H1 (cell line): ENCODE data around the gene RNF126. TPM values are rescaled to one million over a fixed set of nuclear protein-coding genes. Genes with fewer than 3 reads are reported as not detected.

Experiments used
- CTCF ChIA-PET: fragments of 300-600 bp; sonication (Branson Sonifier 250); formaldehyde crosslinking; loops from one replicate; lab custom pipeline; 2021; ENCODE audit not compliant: partially characterized antibody; lab: Charles Lee
- POLR2A ChIA-PET: fragments of 300-600 bp; sonication (Branson Sonifier 250); formaldehyde crosslinking; loops from one replicate; lab custom pipeline; 2021; ENCODE audit warnings: inconsistent platforms; ENCODE audit not compliant: partially characterized antibody; lab: Charles Lee
- DNase-seq, 2 experiments: peaks; one replicate each; pipeline versions ENCODE4 v3.0.0 to v3.0.0-alpha.2; 2010 to 2022; ENCODE audit warnings: low spot score in 2 of 2, low read depth in 1 of 2, mixed read lengths in 1 of 2
- FAIRE-seq: peaks from 2 replicates; lab custom pipeline; 2011; peaks lifted over from hg19 to GRCh38; lab: Jason Lieb, UNC
- H2AFZ ChIP-seq: 2 replicates; pipeline ENCODE4 v1.8.1; 2012; ENCODE audit warnings: low read length, inconsistent platforms
- H2AK5ac ChIP-seq: 2 replicates; pipeline ENCODE4 v1.6.1; 2013; ENCODE audit warnings: low read depth, low read length
- H2BK120ac ChIP-seq: replicated peaks from 2 replicates; pipeline ENCODE3; 2013; ENCODE audit warnings: low read depth, low read length, inconsistent platforms
- H2BK12ac ChIP-seq: 2 replicates; pipeline ENCODE4 v1.6.1; 2013; ENCODE audit warnings: low read depth, low read length
- H2BK15ac ChIP-seq: 2 replicates; pipeline ENCODE4 v1.6.1; 2013; ENCODE audit warnings: low read length
- H2BK20ac ChIP-seq: 2 replicates; pipeline ENCODE4 v1.6.1; 2013; ENCODE audit warnings: low read length
- H2BK5ac ChIP-seq: 2 replicates; pipeline ENCODE4 v1.6.1; 2013; ENCODE audit warnings: low read depth, low read length
- H3K14ac ChIP-seq: 2 replicates; pipeline ENCODE4 v1.6.1; 2013; ENCODE audit warnings: inconsistent platforms; ENCODE audit not compliant: insufficient read length
- H3K18ac ChIP-seq: 2 replicates; pipeline ENCODE4 v1.6.1; 2013; ENCODE audit warnings: low read length; ENCODE audit errors: extremely low read depth
- H3K23ac ChIP-seq: 2 replicates; pipeline ENCODE4 v1.6.1; 2013; ENCODE audit warnings: inconsistent platforms; ENCODE audit not compliant: insufficient read length
- H3K23me2 ChIP-seq: 2 replicates; pipeline ENCODE4 v1.6.1; 2013; ENCODE audit warnings: low read depth, low read length
- H3K27ac ChIP-seq: 2 replicates; pipeline ENCODE4 v1.6.1; 2011; ENCODE audit warnings: low read depth, low read length, inconsistent platforms
- H3K27me3 ChIP-seq, 4 experiments: replicated peaks in 1 of 4; 1 replicate in 1 of 4; 2 replicates in 3 of 4; pipeline versions ENCODE4 v1.6.1 to v1.8.1; 2011 to 2013; ENCODE audit warnings: low read length in 3 of 4, mild to moderate bottlenecking in 3 of 4, inconsistent platforms in 2 of 4, mixed read lengths in 2 of 4, moderate library complexity in 1 of 4; ENCODE audit not compliant: control insufficient read depth in 3 of 4, insufficient read depth in 3 of 4; ENCODE audit errors: extremely low read depth in 1 of 4
- H3K36me3 ChIP-seq, 4 experiments: 2 replicates each; pipeline versions ENCODE4 v1.6.1 to v1.8.1; 2011 to 2013; ENCODE audit warnings: mild to moderate bottlenecking in 4 of 4, low read length in 3 of 4, moderate library complexity in 2 of 4, control low read depth in 1 of 4, inconsistent platforms in 1 of 4; ENCODE audit not compliant: insufficient read depth in 4 of 4, control insufficient read depth in 2 of 4
- H3K4ac ChIP-seq: replicated peaks from 2 replicates; pipeline ENCODE3; 2013; ENCODE audit warnings: low read length, low read depth, mixed read lengths, inconsistent platforms; ENCODE audit not compliant: insufficient read length
- H3K4me1 ChIP-seq, 4 experiments: replicated peaks in 1 of 4; 1 replicate in 1 of 4; 2 replicates in 3 of 4; pipeline versions ENCODE4 v1.6.1 to v1.8.1; 2011 to 2013; ENCODE audit warnings: low read length in 3 of 4, inconsistent platforms in 2 of 4, mixed read lengths in 1 of 4; ENCODE audit not compliant: insufficient read depth in 4 of 4, control insufficient read depth in 3 of 4
- H3K4me2 ChIP-seq, 2 experiments: 2 replicates each; pipeline versions ENCODE4 v1.6.1 to v1.8.1; 2011 to 2013; ENCODE audit warnings: low read depth in 2 of 2, low read length in 2 of 2, control low read depth in 1 of 2, inconsistent platforms in 1 of 2, mild to moderate bottlenecking in 1 of 2; ENCODE audit not compliant: insufficient read depth in 1 of 2
- H3K4me3 ChIP-seq, 4 experiments: fragments of 200-600, 300-600 bp in 1 of 4; sonication (generic), shearing (Covaris generic), sonication (Bioruptor Twin) in 1 of 4; 2 replicates each; pipeline versions ENCODE4 v1.5.1 to v1.8.1; 2011 to 2016; ENCODE audit warnings: low read length in 4 of 4, low read depth in 3 of 4, control low read depth in 2 of 4, inconsistent platforms in 2 of 4, mild to moderate bottlenecking in 2 of 4, mixed read lengths in 1 of 4, moderate library complexity in 1 of 4; ENCODE audit not compliant: insufficient read depth in 2 of 4; ENCODE audit errors: extremely low read depth in 1 of 4
- H3K56ac ChIP-seq: replicated peaks from 2 replicates; pipeline ENCODE3; 2013; ENCODE audit warnings: low read depth, mild to moderate bottlenecking, mixed read lengths, low read length, inconsistent platforms; ENCODE audit not compliant: insufficient read length
- H3K79me1 ChIP-seq: 2 replicates; pipeline ENCODE4 v1.6.1; 2013; ENCODE audit warnings: low read depth, low read length, control low read depth
- H3K79me2 ChIP-seq, 2 experiments: 2 replicates each; pipeline versions ENCODE4 v1.6.1 to v1.8.1; 2012 to 2013; ENCODE audit warnings: low read length in 2 of 2, mild to moderate bottlenecking in 2 of 2, inconsistent platforms in 1 of 2; ENCODE audit not compliant: insufficient read depth in 2 of 2, control insufficient read depth in 1 of 2
- H3K9ac ChIP-seq, 4 experiments: replicated peaks in 1 of 4; 1 replicate in 1 of 4; 2 replicates in 3 of 4; pipeline versions ENCODE4 v1.6.1 to v1.8.1; 2011 to 2013; ENCODE audit warnings: low read depth in 3 of 4, low read length in 3 of 4, control low read depth in 2 of 4, mild to moderate bottlenecking in 2 of 4, moderate library complexity in 2 of 4, inconsistent platforms in 1 of 4; ENCODE audit errors: extremely low read depth in 1 of 4
- H3K9me3 ChIP-seq, 2 experiments: 2 replicates each; pipeline versions ENCODE4 v1.6.1 to v1.8.1; 2012 to 2013; ENCODE audit warnings: mild to moderate bottlenecking in 2 of 2, moderate library complexity in 2 of 2, control low read depth in 1 of 2, inconsistent platforms in 1 of 2, low read depth in 1 of 2, low read length in 1 of 2, mixed read lengths in 1 of 2; ENCODE audit not compliant: insufficient read depth in 2 of 2
- H4K20me1 ChIP-seq, 2 experiments: replicated peaks in 1 of 2; 2 replicates each; pipeline versions ENCODE3 to v1.8.1; 2011 to 2013; ENCODE audit warnings: inconsistent platforms in 2 of 2, low read length in 2 of 2, mild to moderate bottlenecking in 1 of 2; ENCODE audit not compliant: insufficient read depth in 2 of 2, control insufficient read depth in 1 of 2
- H4K5ac ChIP-seq: 2 replicates; pipeline ENCODE4 v1.6.1; 2013; ENCODE audit warnings: low read length, low read depth, mixed read lengths, inconsistent platforms; ENCODE audit not compliant: insufficient read length
- H4K8ac ChIP-seq: 2 replicates; pipeline ENCODE4 v1.8.0; 2013; ENCODE audit warnings: mild to moderate bottlenecking, moderate library complexity, low read length, inconsistent platforms; ENCODE audit not compliant: insufficient read depth; ENCODE audit errors: extremely low read depth
- H4K91ac ChIP-seq: replicated peaks from 2 replicates; pipeline ENCODE3; 2013; ENCODE audit warnings: low read length, mixed read lengths, inconsistent platforms; ENCODE audit not compliant: insufficient read length
- ATF3 ChIP-seq: IDR thresholded peaks from 2 replicates; pipeline ENCODE4 v1.6.1; 2011; ENCODE audit warnings: low read depth, mild to moderate bottlenecking, low read length; ENCODE audit not compliant: insufficient read depth
- WGBS, 2 experiments: shearing (Covaris generic) in 1 of 2; methylation state at CpG; one replicate each; pipeline versions ENCODE4 v1.1.6 to v1.1.7; 2013 to 2015; ENCODE audit warnings: low lambda C conversion rate in 2 of 2, mixed read lengths in 2 of 2, inconsistent platforms in 1 of 2, low coverage in 1 of 2, missing lambda C conversion rate in 1 of 2; ENCODE audit not compliant: insufficient replicate concordance in 2 of 2, insufficient coverage in 1 of 2, insufficient read length in 1 of 2; ENCODE audit errors: extremely low coverage in 1 of 2, missing lambda C conversion rate in 1 of 2; 5-methylcytosine and 5-hydroxymethylcytosine counted together
- polyA plus RNA-seq, 7 experiments: library from polyadenylated mRNA; depleted of rRNA in 3 of 7; stranded (reverse) in 5 of 7; unstranded in 2 of 7; fragments of >200 nt in 5 of 7; fragments of 200-250 nt in 2 of 7; gene quantifications; 1 replicate in 5 of 7; 2 replicates in 1 of 7; 4 replicates in 1 of 7; pipeline versions ENCODE4 v1.2.1 to v1.2.3, GENCODE V29; 2011 to 2013; ENCODE audit warnings: missing spikeins in 2 of 7, mixed read lengths in 2 of 7
- total RNA-seq: library from RNA; stranded (reverse); fragmentation: NEBNext Ultra II Directional; extraction: Animal tissue kit (Norgen Biotek cat#: 25700); gene quantifications from 2 replicates; pipeline ENCODE4 v1.2.1, GENCODE V29; 2021

The RNF126 gene
- total and polyA plus RNA-seq, 2 of the 8 experiments (the other 6 are each of a cell fraction or from before 2014, with no cell fraction given), result 21.8 to 68.0 TPM

DNA sequence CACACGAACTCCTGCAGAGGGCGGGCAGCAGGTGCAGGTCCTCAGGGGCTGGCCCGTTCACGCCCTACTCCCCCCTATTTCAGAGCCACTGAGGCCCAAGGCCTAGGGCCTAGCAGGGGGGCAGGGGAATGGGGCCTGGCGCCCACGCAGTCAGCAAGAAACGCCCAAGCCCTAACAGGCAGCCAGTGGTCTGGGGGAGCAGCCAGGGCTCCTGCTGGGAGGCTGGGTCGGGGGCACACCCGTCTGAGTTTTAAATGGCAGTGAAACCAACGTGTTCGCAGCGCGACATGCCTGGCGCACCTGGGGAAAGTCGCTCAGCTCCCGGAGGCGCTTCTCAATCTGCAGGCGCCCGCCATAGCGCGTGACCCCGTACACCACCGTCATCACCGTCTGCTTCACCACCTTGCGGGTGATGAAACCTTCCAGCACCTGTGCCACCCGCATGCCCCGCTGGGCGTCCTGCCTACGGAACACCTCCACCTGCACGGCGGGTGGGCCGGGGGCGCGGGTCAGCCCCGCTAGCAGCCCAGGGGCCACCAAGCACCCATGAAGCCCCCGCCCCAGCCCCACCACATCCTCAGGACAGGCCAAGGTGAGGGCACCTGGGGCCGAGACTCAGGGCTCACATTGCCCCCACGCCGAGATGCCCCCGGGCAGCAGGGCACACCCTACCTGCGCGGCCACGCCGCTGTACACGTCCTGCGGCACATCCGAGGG lies 43.6 kb downstream of the RNF126 start:
- 96% methylated on average over 24 of the region's 47 CpGs; no CpG with 5 or more reads in 1 of the 2 experiments for WGBS, 2 experiments
- no peak overlapping the region for H2BK15ac ChIP-seq
- H3K9me3 ChIP-seq, result no peaks in the 10 kb centered on the region
- H2BK5ac ChIP-seq, result no peak overlapping the region
- H4K91ac ChIP-seq, result no peak overlapping the region
- H3K23ac ChIP-seq, result no peak overlapping the region
- peaks cover 0 to 16% of the 10 kb centered on the region in 2 experiments for H4K20me1 ChIP-seq
- H3K18ac ChIP-seq, result no peak overlapping the region
- H3K36me3 ChIP-seq, result peaks cover 4 to 65% (median 35%) of the 10 kb centered on the region in 4 experiments; a peak in 7 of 8 replicates
- no peak for TF ChIP-seq ATF3
- H3K79me1 ChIP-seq, result no peaks in the 10 kb centered on the region
- no peaks in the 10 kb centered on the region for H3K4me1 ChIP-seq
- no peak overlapping the region for H3K9ac ChIP-seq
- no peak overlapping the region for H2BK120ac ChIP-seq
- H3K27me3 ChIP-seq, result no peaks in the 10 kb centered on the region
- no peak overlapping the region for H3K56ac ChIP-seq
- no peaks in the 10 kb centered on the region for H3K79me2 ChIP-seq
- H3K23me2 ChIP-seq, result no peaks in the 10 kb centered on the region
- H3K27ac ChIP-seq, result no peak overlapping the region
- DNase-seq (no peak), FAIRE-seq (no peak)
- no peak overlapping the region for H2AFZ ChIP-seq
- CTCF ChIA-PET, result no interaction called here
- H2BK12ac ChIP-seq, result no peak overlapping the region
- H3K4ac ChIP-seq, result no peak overlapping the region
- POLR2A ChIA-PET, result no interaction called here
- H4K8ac ChIP-seq, result no peak overlapping the region
- H2AK5ac ChIP-seq, result no peak overlapping the region
- H4K5ac ChIP-seq, result no peak overlapping the region
- no peak overlapping the region for H3K4me3 ChIP-seq
- H2BK20ac ChIP-seq, result no peak overlapping the region
- H3K4me2 ChIP-seq, result no peak overlapping the region
- H3K14ac ChIP-seq, result no peak overlapping the region
